Stimulated activated naive CD8-positive, alpha-beta T cell treated with anti-CD3 and anti-CD28 coated beads, Interleukin-15, amount 100 ng/mL, for 72 hours (primary cell): ENCODE data around the gene TCF3.

Source experiments
- ATAC-seq: fragments of 150-1000 bp; cut with Tn5 transposase; 2 replicates; pipeline ENCODE4 v1.10.0; 2021; ENCODE audit warnings: mild to moderate bottlenecking, moderate library complexity
- DNase-seq, 2 donors: peaks; one replicate each; pipeline ENCODE4 v3.0.0; 2021 to 2022
- H3K27ac Mint-ChIP-seq, 2 donors: one replicate each; pipeline ENCODE4 v1.8.0; 2022; ENCODE audit warnings: mild to moderate bottlenecking in 2 of 2, mixed read lengths in 2 of 2, moderate library complexity in 2 of 2
- H3K27me3 Mint-ChIP-seq: one replicate; pipeline ENCODE4 v1.8.0; 2022; ENCODE audit warnings: mixed read lengths
- H3K4me1 Mint-ChIP-seq: one replicate; pipeline ENCODE4 v1.8.0; 2022; ENCODE audit warnings: mild to moderate bottlenecking, mixed read lengths
- H3K4me3 Mint-ChIP-seq, 2 donors: one replicate each; pipeline ENCODE4 v1.8.0; 2022; ENCODE audit warnings: mild to moderate bottlenecking in 2 of 2, mixed read lengths in 2 of 2, moderate library complexity in 1 of 2
- H3K9me3 Mint-ChIP-seq, 2 donors: one replicate each; pipeline ENCODE4 v1.8.0; 2022; ENCODE audit warnings: mixed read lengths in 2 of 2

Gene TCF3

DNA sequence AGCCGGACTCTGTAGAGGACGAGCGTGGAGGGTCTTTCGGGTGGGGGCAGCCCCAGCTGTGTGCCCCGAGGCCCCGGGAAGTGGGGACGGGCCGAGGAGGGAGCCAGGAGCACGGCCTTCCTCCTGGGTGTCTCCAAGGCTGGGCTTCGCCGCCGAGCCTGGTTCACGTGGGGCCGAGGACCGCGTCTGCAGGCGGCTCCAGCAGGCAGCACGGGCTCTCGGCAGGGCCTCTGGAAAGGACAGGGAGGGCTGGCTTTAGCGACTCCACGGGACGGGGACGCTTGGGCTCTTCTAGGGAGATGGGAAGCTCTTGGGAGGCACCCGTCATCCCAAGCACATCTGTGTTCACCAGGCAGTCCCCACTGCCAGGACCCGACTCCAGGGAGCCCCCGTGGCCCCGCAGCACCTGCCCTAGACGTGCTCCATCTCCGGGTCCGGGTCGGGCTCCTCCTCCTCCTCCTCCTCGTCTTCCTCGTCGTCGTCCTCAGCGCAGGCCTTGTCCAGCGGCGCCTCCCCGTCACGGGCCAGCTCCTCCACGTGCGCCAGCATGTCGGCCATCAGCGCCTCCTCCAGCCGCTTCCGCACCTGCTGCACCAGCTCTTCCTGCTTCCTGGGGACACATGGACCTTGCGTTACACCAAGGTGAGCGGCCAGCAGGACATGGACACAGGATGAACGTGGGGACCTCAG, 74.3 kb downstream of the TCF3 start:
- Mint-ChIP-seq H3K27ac (peak overlapping the region in 1 of 2 donors; percentile 13), H3K4me3 (no peak overlapping the region), H3K27me3 (no peaks in the 10 kb centered on the region), H3K4me1 (peaks cover 4% of the 10 kb centered on the region), H3K9me3 (no peaks in the 10 kb centered on the region)
- DNase-seq: no peak
- no peak for ATAC-seq

DNA sequence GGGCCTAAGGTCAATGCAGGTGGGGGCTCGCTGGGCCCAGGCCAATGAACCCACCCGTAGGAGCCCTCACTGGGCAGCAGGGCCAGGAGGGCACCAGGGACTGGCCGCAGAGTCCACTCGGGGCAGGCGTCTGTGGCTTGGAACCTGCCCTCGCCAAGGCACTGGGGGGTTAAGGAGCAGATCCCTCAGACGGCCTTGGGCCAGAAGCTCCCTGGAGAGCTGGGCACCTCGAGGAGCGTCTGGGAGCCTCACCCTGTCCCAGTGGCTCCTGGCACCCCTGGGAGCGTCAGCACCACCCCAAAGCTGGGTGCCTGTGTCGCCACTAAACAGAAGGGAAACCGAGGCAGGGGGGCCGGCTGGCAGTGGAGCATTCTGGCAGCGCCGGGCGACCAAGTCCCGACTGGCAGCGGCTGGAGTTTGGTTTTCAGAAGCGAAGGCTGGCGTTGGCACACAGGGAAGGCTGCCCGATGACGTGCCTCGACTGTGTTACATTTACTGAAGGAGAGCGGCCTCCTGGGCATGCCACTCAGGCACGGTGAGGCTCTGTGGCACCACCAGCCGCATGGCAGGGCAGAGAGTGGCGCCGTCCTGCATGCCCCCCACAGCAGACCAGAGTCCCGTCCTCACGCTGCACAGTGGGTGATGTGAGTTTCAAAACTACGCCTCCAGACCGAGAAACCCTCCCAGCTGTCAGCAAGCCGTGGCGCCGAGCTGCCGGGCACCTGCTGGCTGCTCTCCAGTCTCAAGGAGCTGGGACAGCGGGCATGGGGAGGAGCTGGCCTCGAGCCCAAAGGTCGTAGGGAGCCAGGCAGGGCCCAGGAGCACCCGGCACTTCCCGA, 75.1 kb downstream of the TCF3 start:
- no peak overlapping the region for H3K27ac Mint-ChIP-seq
- no peak for DNase-seq
- H3K4me1 Mint-ChIP-seq: peaks cover 4% of the 10 kb centered on the region
- H3K4me3 Mint-ChIP-seq: no peak overlapping the region
- ATAC-seq: peak; percentile 24
- no peaks in the 10 kb centered on the region for H3K9me3 Mint-ChIP-seq
- H3K27me3 Mint-ChIP-seq: no peaks in the 10 kb centered on the region

DNA sequence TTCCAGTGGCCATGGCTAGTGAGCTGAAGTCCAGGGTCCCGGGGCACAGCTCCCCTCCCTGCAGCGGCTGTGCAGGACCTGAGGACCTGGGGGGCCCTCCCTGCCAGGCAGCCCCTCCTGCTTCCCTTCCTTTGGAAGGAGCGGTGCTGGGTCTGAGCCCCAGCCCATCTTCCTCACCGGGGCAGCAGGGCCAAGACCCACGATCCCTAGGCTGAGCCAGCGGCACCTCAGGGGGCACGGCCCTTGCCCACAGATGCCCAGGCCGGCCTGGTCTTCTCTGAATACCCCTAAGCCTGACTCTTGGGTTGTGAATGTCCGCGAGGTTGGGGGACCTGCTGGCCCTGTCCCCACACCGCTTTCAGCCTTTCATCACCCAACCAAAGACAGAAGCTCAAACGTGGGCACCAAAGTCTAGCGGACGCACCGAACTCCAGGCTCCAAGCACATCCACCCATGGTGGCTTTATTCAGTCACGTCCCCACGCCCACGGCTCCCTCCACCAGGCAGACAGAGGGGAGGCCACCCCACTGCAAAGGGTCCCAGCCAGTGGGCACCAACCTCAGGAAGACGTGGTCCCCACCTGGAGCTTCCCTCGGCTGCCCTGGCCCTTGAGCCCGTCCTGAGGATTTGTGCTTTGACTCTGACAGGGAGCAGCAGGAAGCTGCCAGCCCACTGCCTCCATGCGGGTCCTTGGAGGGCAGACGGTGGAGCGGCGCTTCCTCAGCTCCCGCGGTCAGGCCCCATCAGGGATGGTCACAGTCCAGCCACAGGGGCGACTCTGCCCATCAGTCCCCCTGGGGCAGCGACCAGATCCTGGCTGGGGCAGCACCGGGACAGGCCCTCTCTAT, 75.9 kb downstream of the TCF3 start:
- peaks cover 8% of the 10 kb centered on the region for H3K4me1 Mint-ChIP-seq
- H3K27me3 Mint-ChIP-seq: no peaks in the 10 kb centered on the region
- no peaks in the 10 kb centered on the region for H3K9me3 Mint-ChIP-seq
- no peak overlapping the region for H3K4me3 Mint-ChIP-seq
- ATAC-seq (peak; percentile 10), DNase-seq (no peak)
- no peak overlapping the region for H3K27ac Mint-ChIP-seq

DNA sequence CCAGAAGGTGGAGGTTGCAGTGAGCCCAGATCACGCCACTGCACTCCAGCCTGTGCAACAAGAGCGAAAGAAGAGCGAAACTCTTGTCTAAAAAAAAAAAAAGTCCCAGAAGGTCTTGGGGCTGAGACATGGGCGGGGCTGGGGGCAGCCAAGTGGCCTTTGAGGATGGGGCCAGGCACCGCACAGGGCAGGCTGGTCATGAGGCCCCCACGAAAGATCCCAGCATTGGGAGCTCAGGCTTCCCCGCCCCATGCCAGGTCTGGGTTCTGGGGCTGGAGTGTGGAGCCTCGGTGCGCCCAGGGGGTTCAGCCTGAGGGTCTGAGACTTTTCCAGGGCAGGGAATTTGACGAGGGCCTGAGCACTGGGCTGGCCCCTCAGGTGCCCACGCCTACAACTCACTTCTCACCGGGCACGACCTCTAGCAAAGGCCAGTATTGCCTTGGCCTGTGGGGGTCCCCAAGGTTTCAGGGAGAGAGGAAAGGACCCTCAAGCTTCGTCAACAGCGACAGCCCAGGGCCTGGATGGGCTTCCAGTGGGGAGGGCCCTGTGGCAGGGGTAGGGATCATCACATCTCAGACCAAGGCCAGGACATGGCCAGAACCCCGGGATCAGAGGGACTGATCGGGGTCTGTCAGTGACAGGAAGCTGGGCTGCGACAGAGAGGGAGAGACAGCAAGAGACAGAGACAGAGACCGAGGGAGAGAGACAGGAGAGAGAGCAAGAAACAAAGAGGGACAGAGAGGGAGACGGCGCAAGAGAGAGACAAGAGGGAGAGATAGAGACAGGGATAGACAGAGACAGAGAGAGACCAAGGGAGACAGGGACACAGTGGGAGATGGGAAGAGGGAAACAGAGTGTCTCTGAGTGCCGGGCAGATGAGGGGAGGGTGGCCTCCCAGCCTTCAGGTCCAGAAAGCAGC, 76.8 kb downstream of the TCF3 start:
- no peak overlapping the region for H3K4me3 Mint-ChIP-seq
- no peak for DNase-seq
- no peaks in the 10 kb centered on the region for H3K9me3 Mint-ChIP-seq
- ATAC-seq: no peak
- H3K27me3 Mint-ChIP-seq: peaks cover 2% of the 10 kb centered on the region
- H3K27ac Mint-ChIP-seq: peak overlapping the region in 1 of 2 donors; percentile 92
- H3K4me1 Mint-ChIP-seq: peaks cover 8% of the 10 kb centered on the region

DNA sequence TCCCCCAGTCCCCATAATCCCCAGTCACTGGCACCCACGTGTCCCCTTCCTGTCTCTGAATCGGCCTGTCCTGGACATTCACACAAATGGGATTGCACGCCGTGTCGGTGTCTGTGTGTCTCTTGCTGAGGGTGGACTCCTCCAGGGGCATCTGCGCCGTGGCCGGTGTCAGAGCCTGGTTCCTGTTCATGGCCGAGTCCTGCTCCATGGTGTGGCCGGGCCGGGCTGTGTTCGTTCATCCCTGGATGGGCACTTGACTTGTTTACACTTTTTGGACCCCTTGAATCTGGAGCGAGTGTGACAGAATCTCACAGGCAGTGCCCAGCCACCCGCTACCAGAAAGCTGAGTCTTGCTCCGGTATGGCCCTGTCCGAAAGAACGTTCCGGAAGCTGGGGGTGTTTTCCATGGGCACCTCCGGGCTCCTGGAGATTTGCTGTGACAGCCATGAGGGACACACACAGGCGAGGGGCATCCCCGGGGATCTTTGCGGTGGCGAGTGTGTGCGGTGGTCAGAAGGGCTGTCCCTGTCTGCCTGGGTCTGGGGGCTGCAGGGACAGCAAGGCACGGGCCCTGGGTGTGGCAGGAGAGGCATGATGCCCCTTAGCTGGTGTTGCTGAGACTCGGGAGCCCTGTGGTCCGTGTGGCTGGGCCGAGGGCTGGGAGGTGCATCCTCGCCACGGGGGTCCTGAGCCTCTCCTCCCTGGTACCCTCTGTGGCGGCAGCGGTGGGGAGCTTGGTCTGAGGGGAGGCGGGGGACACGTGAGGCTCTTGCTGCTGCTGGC, 77.9 kb downstream of the TCF3 start:
- peaks cover 13% of the 10 kb centered on the region for H3K27me3 Mint-ChIP-seq
- peak overlapping the region in 1 of 2 donors; percentile 75 for H3K27ac Mint-ChIP-seq

DNA sequence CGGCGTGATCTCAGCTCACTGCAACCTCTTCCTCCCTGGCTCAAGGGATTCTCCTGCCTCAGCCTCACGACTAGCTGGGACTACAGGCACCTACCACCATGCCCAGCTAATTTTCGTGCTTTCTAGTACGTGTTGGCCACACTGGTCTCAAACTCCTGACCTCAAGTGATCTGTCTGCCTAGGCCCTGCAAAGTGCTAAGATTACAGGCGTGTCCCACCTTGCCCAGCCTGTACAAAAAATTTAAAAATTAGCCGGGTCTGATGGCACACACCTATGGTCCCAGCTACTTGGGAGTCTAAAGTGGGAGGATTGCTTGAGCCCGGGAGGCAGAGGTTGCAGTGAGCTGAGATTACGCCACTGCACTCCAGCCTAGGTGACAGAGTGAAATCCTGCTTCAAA, 79.6 kb downstream of the TCF3 start:
- ATAC-seq (no peak), DNase-seq (no peak)
- H3K27ac Mint-ChIP-seq: no peak overlapping the region
- H3K27me3 Mint-ChIP-seq: peaks cover 21% of the 10 kb centered on the region
- peaks cover 27% of the 10 kb centered on the region for H3K4me1 Mint-ChIP-seq
- H3K4me3 Mint-ChIP-seq: no peak overlapping the region
- no peaks in the 10 kb centered on the region for H3K9me3 Mint-ChIP-seq

More for the DNA sequence above, 77.9 kb downstream of the TCF3 start:
- ATAC-seq: no peak
- H3K4me3 Mint-ChIP-seq: no peak overlapping the region
- no peaks in the 10 kb centered on the region for H3K9me3 Mint-ChIP-seq
- no peak for DNase-seq
- H3K4me1 Mint-ChIP-seq: peaks cover 17% of the 10 kb centered on the region

DNA sequence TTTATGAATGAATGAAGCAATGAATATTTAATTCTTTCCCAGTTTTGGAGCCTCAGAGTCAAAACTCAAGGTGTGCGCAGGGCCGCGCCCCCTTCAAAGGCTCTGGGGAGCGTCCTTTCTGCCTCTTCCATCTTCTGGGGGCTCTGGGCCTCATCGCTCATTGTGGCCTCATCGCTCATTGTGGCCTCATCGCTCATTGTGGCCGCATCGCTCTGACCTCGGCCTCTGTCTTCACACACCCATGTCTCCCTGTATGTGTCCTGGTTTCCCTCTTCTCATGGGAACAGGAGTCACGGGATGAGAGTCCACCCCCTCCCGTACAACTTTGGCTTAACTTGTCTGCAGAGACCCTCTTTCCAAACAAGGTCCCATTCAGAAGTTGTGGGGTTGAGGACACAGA, 81.1 kb downstream of the TCF3 start:
- peaks cover 22% of the 10 kb centered on the region for H3K4me1 Mint-ChIP-seq

DNA sequence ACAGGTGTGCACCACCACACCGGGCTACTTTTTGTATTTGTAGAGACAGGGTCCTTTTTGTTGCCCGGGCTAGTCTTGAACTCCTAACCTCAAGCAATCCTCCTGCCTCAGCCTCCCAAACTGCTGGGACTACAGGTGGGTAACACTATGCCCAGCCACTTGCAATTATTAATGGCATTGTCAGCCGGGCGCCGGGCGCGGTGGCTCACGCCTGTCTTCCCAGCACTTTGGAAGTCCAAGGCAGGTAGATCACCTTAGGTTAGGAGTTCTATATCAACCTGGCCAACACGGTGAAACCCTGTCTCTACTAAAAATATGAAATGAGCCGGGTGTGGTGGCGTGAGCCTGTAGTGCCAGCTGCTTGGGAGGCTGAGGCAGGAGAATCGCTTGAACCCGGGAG, 81.6 kb downstream of the TCF3 start:
- ATAC-seq: no peak
- H3K4me3 Mint-ChIP-seq: no peak overlapping the region
- no peak overlapping the region for H3K27ac Mint-ChIP-seq

More for the DNA sequence above, 81.1 kb downstream of the TCF3 start:
- ATAC-seq (no peak), DNase-seq (no peak)
- Mint-ChIP-seq H3K27ac (no peak overlapping the region), H3K9me3 (no peaks in the 10 kb centered on the region), H3K4me3 (no peak overlapping the region), H3K27me3 (peaks cover 21% of the 10 kb centered on the region)

DNA sequence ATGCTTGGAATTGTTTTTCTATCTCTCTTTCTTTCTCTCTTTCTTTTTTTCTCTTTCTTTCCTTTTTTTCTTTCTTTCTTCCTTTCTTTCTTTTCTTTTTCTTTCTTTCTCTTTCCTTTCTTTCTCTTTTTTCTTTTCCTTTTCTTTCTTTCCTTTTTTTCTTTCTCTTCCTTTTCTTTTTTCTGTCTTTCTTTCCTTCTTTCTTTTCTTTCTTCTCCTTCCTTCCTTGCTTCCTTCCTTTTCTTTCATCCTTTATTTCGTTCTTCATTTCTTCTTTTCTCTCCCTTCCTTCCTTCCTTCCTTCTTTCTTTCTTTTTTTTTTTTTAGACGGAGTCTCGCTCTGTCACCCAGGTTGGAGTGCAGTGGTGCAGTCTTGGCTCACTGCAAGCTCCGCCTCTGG, 82.4 kb downstream of the TCF3 start:
- Mint-ChIP-seq H3K9me3 (no peaks in the 10 kb centered on the region), H3K4me1 (peaks cover 22% of the 10 kb centered on the region), H3K4me3 (peak overlapping the region; percentile 7 to 16), H3K27me3 (peaks cover 21% of the 10 kb centered on the region), H3K27ac (no peak overlapping the region)
- ATAC-seq: no peak
- no peak for DNase-seq

More for the DNA sequence above, 81.6 kb downstream of the TCF3 start:
- Mint-ChIP-seq H3K27me3 (peaks cover 21% of the 10 kb centered on the region), H3K4me1 (peaks cover 22% of the 10 kb centered on the region), H3K9me3 (no peaks in the 10 kb centered on the region)
- DNase-seq: no peak

DNA sequence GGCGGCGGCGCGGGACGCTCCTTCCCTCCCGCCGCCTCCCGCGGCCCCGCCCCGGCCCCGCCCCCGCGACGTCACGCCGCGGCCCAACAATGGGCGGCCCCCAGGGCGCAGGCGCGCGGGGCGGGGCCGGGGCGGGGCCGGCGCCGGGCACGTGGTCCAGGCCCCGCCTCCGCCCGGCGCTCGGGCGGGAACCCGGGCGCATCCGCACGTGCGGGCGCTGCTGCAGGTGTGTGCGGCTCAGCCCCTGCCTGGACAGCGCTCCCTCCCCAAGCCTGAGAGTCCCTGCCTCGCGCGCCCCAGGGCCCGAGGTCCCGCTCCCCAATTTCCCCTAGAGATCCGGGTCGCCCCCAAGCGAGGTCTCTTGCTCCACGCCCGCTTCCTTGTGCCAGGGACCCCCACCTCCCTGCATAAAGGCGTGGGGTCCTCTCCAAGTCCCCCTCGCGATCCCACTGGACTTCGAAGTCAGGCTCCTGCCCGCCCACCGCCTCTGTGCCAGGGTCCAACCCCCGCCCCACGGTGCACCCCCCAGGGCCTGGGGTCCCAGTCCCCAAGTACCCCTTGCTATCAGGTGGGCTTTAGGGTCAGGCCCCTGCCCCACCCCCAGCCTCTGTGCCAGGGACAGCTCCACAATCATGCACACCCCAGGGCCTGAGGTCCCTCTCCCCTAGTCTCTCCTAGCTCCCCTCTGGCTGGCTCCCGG, 83.9 kb downstream of the TCF3 start, which contains the start of gene MEX3D:
TSS of gene MEX3D (minus strand) at position 6 of the 700 bp plus-strand sequence. CDS start 267 bp downstream, outside the sequence.
- DNase-seq: peak; percentile 70 to 77
- ATAC-seq: peak; percentile 82
- Mint-ChIP-seq H3K4me1 (peaks cover 22% of the 10 kb centered on the region), H3K4me3 (peak within 1 kb of the TSS; percentile 56 to 77), H3K27ac (peak within 1 kb of the TSS in 1 of 2 donors; percentile 12), H3K27me3 (peaks cover 21% of the 10 kb centered on the region), H3K9me3 (no peaks in the 10 kb centered on the region)

DNA sequence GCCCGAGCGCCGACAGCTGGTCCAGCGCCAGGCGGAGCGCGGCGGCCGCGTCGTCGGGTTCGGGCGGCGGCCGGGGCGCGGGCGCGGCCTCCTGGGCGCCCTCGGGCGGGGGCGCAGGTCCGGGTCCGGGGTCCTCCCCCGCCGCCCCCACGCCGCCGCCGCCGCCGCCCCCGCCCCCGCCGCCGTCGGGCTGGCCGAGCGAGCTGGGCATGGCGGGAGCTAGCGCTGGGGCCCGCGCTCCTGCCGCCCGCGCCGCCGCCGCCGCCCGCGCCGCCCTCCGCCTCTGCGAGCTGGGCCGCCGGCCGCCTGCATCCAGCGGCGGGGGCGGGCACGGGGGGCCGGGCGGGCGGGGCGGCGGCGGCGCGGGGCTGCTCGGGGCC, 84.6 kb downstream of the TCF3 start:
- H3K4me1 Mint-ChIP-seq: peaks cover 22% of the 10 kb centered on the region
- no peaks in the 10 kb centered on the region for H3K9me3 Mint-ChIP-seq
- DNase-seq (no peak), ATAC-seq (peak; percentile 19)
- H3K27ac Mint-ChIP-seq: no peak overlapping the region
- H3K27me3 Mint-ChIP-seq: peaks cover 21% of the 10 kb centered on the region
- H3K4me3 Mint-ChIP-seq: no peak overlapping the region

DNA sequence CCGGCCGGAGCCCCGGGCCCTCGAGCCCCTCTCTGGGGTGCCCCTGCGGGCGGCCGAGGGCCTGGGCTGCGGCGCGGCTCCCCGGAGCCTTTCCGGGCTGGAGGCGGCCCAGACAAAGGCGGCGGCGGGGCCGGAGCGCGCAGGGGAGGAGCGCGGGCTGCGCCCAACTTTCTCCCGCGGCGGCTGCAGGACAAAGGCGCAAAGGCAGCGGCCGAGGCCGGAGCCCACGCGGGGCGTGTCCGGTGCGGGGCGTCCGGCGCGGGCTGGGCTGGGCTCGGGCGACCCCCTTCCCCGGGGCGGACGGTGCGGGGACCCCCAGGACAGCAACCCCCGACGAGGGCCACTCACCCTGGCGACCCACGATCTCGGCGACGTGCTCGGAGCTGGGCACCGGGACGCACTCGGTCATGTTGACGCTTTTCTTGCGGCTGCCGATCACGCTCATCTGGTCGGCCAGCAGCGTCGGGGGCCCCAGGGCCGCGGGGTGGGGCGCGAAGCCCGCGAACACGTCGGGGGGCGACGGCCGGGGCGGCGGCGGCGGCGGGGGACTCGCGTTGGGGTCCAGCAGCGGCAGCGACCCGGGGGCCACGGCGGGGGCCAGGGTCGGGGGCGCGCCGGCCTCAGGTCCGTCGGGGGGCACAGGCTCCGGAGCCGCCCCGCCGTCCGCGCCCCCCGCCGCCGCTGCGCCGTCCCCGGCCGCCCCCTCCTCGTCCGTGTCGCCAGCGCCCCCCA, 85.1 kb downstream of the TCF3 start:
- Mint-ChIP-seq H3K4me1 (peaks cover 22% of the 10 kb centered on the region), H3K27me3 (peaks cover 21% of the 10 kb centered on the region), H3K27ac (no peak overlapping the region), H3K9me3 (no peaks in the 10 kb centered on the region), H3K4me3 (peak overlapping the region; percentile 45 to 66)
- DNase-seq (peak in 1 of 2 donors; percentile 16), ATAC-seq (peak; percentile 13)
